Nephron (organoid): ENCODE results near the gene F8.

Source experiments
- H3K27ac Mint-ChIP-seq, 3 experiments: 2 replicates each; pipeline ENCODE4 v1.8.0; 2020; ENCODE audit warnings: mixed read lengths in 3 of 3, mild to moderate bottlenecking in 2 of 3, moderate library complexity in 1 of 3
- H3K27me3 Mint-ChIP-seq: 2 replicates; pipeline ENCODE4 v1.8.0; 2021; ENCODE audit warnings: low read depth, mild to moderate bottlenecking, moderate library complexity, mixed read lengths
- H3K36me3 Mint-ChIP-seq: 2 replicates; pipeline ENCODE4 v1.8.0; 2020; ENCODE audit warnings: low read depth, mixed read lengths
- H3K4me1 Mint-ChIP-seq: 2 replicates; pipeline ENCODE4 v1.8.0; 2020; ENCODE audit warnings: mixed read lengths
- H3K4me3 Mint-ChIP-seq, 3 experiments: 2 replicates each; pipeline ENCODE4 v1.8.0; 2020; ENCODE audit warnings: mild to moderate bottlenecking in 3 of 3, mixed read lengths in 3 of 3, moderate library complexity in 2 of 3
- H3K9me3 Mint-ChIP-seq: 2 replicates; pipeline ENCODE4 v1.8.0; 2020; ENCODE audit warnings: mixed read lengths
- TF ChIP-seq, protein P1 (sequence below), 3 experiments: fragments of 200-600 bp; sonication (generic); IDR thresholded peaks; one replicate each; pipeline ENCODE4 v1.5.0; 2021; ENCODE audit warnings: antibody characterized with exemption in 3 of 3; ENCODE audit not compliant: unreplicated experiment in 3 of 3

F8 gene

DNA sequence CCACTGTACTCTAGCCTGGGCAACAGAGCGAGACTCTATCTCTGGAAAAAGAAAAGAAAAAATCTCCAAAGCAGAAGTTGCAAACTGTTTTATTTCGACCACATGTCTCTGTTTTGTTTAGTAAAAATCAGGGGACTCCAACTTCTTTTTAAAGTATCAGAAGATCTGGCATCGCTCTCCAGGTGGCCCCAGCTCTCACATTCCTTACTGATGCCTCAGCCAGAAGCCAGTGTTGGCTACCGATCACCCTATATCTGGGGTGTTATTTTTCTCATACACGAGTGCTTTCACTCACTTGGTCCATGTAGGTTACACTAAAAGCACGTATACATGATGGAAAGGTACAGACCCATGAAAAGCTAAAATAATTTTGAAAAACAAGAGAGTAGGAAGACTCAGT, 225.5 kb downstream of the F8 start:
- Mint-ChIP-seq H3K27me3 (no peaks in the 10 kb centered on the region), H3K9me3 (peaks cover 5% of the 10 kb centered on the region), H3K36me3 (no peaks in the 10 kb centered on the region), H3K27ac (no peak overlapping the region), H3K4me3 (no peak overlapping the region), H3K4me1 (peaks cover 19% of the 10 kb centered on the region)
- TF ChIP-seq, protein P1, sequence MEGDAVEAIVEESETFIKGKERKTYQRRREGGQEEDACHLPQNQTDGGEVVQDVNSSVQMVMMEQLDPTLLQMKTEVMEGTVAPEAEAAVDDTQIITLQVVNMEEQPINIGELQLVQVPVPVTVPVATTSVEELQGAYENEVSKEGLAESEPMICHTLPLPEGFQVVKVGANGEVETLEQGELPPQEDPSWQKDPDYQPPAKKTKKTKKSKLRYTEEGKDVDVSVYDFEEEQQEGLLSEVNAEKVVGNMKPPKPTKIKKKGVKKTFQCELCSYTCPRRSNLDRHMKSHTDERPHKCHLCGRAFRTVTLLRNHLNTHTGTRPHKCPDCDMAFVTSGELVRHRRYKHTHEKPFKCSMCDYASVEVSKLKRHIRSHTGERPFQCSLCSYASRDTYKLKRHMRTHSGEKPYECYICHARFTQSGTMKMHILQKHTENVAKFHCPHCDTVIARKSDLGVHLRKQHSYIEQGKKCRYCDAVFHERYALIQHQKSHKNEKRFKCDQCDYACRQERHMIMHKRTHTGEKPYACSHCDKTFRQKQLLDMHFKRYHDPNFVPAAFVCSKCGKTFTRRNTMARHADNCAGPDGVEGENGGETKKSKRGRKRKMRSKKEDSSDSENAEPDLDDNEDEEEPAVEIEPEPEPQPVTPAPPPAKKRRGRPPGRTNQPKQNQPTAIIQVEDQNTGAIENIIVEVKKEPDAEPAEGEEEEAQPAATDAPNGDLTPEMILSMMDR (IDR thresholded peaks at IDR 0.05; ENCODE audit: unreplicated experiment in 3 of 3), result no peak

DNA sequence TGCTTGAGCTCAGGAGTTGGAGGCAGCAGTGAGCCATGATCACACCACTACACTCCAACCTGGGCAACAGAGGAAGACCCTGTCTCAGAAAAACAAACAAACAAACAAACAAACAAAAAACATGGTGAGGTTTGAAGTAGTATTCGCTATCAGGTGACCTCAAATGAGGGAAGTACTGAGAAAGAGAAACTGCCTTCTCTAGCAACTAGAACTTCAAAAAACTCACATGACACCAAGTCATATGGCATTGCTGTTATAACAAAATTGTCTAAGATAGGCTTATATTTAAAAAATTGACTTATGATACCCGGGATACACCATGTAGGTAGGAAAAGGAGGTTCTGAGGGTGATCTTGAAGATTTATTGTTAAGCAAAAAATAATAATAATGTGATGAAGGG, 227.5 kb downstream of the F8 start:
- TF ChIP-seq, protein P1 (IDR thresholded peaks at IDR 0.05; ENCODE audit: unreplicated experiment in 3 of 3), result no peak

DNA sequence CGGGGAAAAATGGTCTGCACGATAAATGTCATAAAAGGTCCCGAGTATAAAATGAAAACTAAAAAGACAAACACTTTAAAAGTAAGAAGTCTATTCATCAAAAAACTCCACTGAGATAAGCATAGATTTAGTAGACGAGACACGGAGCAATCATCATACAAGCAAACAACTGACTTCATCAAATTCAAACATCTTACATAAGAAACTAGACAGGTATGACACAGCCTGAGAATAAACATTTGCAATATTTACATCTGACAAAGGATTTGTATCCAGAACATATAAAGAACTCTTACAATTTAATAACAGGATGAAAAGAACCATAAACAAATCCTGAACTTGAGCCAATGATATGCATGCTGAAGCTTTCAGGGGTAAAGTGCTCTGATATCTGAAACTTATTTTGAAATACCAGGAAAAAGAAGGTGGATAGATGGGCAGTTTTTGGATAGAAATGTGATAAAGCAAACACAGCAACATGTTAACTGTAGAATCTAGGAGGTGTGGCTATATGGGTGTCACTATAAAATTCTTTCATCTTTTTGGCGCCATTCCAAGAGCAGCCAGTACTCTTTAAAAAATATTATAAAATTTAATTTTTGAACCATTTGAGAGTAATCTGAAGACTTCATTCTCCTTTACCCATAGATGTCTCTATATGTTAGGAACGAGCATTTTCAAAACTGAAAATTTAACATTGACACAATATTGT, 229.3 kb downstream of the F8 start:
- H3K27ac Mint-ChIP-seq, result no peak overlapping the region
- no peak overlapping the region for H3K4me3 Mint-ChIP-seq
- peaks cover 6% of the 10 kb centered on the region for H3K9me3 Mint-ChIP-seq
- TF ChIP-seq, protein P1 (IDR thresholded peaks at IDR 0.05; ENCODE audit: unreplicated experiment in 3 of 3), result no peak
- no peaks in the 10 kb centered on the region for H3K27me3 Mint-ChIP-seq
- H3K4me1 Mint-ChIP-seq, result peaks cover under 1% of the 10 kb centered on the region
- peaks cover 3% of the 10 kb centered on the region for H3K36me3 Mint-ChIP-seq

More for the DNA sequence above, 227.5 kb downstream of the F8 start:
- H3K4me1 Mint-ChIP-seq, result peaks cover 15% of the 10 kb centered on the region
- no peaks in the 10 kb centered on the region for H3K27me3 Mint-ChIP-seq
- no peaks in the 10 kb centered on the region for H3K36me3 Mint-ChIP-seq
- no peak overlapping the region for H3K4me3 Mint-ChIP-seq
- H3K9me3 Mint-ChIP-seq, result peaks cover 6% of the 10 kb centered on the region
- no peak overlapping the region for H3K27ac Mint-ChIP-seq

DNA sequence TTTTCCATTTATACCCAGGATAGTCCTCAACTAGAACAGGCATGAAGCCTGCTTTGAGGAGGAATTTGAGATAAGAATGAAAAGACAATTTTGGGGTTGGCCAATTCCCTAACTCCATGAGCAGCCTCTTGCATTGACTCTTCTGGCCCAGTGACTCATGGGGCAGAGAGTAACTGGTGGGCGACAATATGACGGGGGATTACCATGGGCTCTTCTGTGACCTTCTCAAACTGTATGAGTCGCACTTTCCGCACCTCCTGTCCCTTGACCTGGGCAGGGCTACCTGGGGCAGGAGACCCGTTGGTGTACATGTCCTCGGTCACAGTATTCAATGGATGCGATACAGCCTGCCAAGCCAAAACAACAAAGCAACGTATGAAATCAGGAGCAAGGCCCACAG, 230.6 kb downstream of the F8 start:
- no peak overlapping the region for H3K4me3 Mint-ChIP-seq
- no peaks in the 10 kb centered on the region for H3K27me3 Mint-ChIP-seq
- TF ChIP-seq, protein P1 (IDR thresholded peaks at IDR 0.05; ENCODE audit: unreplicated experiment in 3 of 3), result no peak
- no peaks in the 10 kb centered on the region for H3K4me1 Mint-ChIP-seq
- H3K9me3 Mint-ChIP-seq, result peaks cover 8% of the 10 kb centered on the region
- H3K27ac Mint-ChIP-seq, result no peak overlapping the region
- peaks cover 5% of the 10 kb centered on the region for H3K36me3 Mint-ChIP-seq

DNA sequence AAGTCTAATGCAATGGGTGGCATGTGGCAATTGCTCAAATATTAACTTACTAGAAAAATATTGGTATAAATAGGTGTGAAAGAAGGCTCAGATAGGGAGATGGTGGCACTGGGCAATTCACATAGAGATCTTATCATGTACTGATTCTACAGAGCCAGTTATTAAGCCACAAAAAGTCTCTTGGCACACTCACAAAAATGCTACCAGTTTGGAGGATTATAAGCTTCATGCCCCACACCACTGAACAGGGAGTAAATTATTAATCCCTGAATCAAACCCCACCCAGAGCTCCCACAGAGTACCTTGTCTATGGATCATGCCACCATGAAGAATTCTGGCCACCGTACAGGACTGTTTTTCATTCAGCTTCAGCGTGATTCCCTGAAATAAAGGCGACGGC, 231.1 kb downstream of the F8 start:
- Mint-ChIP-seq H3K4me1 (no peaks in the 10 kb centered on the region), H3K36me3 (peaks cover 7% of the 10 kb centered on the region), H3K4me3 (no peak overlapping the region), H3K27ac (no peak overlapping the region), H3K9me3 (peaks cover 9% of the 10 kb centered on the region), H3K27me3 (no peaks in the 10 kb centered on the region)
- TF ChIP-seq, protein P1 (IDR thresholded peaks at IDR 0.05; ENCODE audit: unreplicated experiment in 3 of 3), result no peak
